Right ventricle myocardium superior (tissue), 1 donor: Measurements from ENCODE around the gene PPP2R3B. TPM values are rescaled to one million over a fixed set of nuclear protein-coding genes. Genes with fewer than 3 reads are reported as not detected.
"Not testable (repeated sequence)": the region's sequence is repeated elsewhere in the genome, so short reads cannot be mapped to it uniquely, and the experiment has no call there.

Experiments
- ATAC-seq: fragments of 200-7000 bp; cut with Tn5 transposase; one replicate; pipeline ENCODE4 v1.9.1; 2020; ENCODE audit warnings: mild to moderate bottlenecking; ENCODE audit not compliant: poor library complexity
- DNase-seq: peaks from one replicate; pipeline ENCODE4 v3.0.0-alpha.2; 2020
- intact Hi-C: fragments of 100-400 bp; cut with DNase I; formaldehyde crosslinking; loops from one replicate; pipeline ENCODE4 v1.11.2; 2022
- total RNA-seq: library from RNA; stranded (reverse); fragmentation: NEBNext Ultra II Directional; extraction: Animal tissue kit (Norgen Biotek cat#: 25700); gene quantifications from one replicate; pipeline ENCODE4 v1.2.1, GENCODE V29; 2021
- donor health status: DM: no; HTN: yes; CAD: no; lungs with severe emphysema.

Gene PPP2R3B
- total RNA-seq, 1 donor from 2014 or later = 154 TPM

DNA sequence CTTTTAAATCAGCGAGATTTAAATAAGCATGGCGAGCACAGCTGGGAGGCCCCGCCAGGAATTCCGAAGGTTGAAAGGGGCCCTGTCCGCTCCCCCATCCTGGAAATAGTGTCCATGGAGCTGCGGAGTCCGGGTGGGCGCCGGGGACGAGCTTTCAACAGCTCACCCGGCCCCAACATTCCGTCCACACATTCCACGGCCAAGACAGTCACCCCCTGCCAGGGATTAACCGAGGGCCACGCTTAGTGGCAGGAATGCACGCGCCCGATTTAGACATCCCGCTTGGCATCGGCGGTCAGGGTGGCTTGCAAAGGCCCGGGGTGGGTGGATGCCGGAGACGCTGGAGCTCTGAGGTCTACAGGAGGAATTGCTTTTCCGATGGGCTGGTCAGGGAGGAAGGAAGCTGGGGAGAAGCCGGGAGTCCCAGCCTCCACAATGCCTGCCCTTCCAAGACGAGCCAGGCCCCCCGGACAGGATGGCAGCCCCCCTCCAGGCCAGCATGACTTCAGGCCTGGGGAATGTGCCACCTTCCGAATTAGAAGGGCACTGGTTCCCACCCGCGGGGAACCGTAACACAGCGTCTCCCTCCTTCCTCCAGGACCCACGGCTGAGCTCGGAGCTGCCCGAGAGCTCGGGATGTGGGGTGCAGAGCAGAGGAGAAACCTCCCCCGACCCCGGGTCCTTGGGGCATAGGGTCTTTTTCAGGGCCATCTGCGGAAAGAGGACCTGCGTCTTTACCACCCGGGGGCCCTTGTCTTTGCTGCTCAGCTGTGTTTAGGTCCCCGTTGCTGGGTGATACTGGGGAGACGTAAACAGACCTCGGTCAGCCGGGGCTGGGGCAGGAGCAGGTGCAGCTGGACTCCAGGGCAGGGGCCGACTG is 26.9 kb upstream of the PPP2R3B start:
- intact Hi-C loops = no loop called here
- ATAC-seq = peak; percentile 96
- DNase-seq = peak; percentile 81

DNA sequence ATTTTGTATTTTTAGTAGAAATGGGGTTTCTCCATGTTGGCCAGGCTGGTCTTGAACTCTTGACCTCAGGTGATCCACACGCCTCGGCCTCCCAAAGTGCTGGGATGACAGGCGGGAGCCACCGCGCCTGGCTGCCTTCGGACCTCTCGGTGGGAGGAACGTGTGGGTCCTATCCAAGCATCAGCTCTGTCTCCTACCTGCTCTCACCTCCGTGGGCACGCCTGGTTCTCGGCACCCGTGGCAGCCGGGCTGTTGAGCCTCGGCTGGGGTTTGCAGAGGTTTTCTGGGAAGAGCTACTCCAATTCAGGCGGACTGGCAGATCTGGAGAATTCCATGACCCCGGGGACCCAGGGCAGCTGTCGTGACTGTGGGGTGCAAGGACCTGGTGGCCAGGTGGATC is 23.6 kb upstream of the PPP2R3B start:
- DNase-seq = peak; percentile 18
- ATAC-seq = no peak
- intact Hi-C loops = no loop called here

DNA sequence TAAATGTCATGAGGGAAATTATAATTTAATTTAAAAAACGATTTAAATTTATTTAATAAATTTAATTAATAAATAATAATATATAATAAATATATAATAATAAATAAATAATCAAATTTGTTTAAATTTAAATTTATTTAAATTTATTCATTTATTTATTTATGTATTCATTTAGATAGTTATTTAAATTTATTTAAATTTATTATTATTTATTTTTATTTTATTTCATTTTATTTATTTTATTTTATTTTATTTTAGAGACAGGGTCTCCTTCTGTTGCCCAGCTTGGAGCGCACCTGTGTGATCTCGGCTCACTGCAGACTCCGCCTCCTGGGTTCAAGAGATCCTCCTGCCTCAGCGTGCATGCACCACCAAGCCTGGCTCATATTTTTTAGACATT is 18.4 kb upstream of the PPP2R3B start:
- intact Hi-C loops = no loop called here

DNA sequence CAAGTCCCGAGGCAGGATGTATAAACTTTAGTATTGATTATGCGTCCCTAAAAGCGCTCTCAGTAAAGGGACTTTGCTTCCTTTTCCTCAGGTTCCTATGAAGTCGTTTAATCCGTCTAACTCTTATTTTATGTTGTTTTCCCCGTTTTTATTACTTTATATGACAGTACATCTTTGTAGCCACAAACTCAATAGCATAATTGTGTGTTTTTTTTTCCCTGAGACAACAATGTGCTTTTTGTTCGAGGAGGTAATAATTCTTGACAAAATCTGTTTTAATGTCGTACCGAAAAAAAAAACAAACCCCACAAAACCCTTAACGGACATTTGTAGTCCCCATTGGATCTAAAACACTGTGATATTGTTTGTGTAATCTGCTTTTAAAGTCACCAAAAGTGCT is 17.9 kb upstream of the PPP2R3B start:
- ATAC-seq (no peak), DNase-seq (no peak)
- intact Hi-C loops = no loop called here

More for the DNA sequence above, 18.4 kb upstream of the PPP2R3B start:
- DNase-seq (peak; percentile 19), ATAC-seq (no peak)

DNA sequence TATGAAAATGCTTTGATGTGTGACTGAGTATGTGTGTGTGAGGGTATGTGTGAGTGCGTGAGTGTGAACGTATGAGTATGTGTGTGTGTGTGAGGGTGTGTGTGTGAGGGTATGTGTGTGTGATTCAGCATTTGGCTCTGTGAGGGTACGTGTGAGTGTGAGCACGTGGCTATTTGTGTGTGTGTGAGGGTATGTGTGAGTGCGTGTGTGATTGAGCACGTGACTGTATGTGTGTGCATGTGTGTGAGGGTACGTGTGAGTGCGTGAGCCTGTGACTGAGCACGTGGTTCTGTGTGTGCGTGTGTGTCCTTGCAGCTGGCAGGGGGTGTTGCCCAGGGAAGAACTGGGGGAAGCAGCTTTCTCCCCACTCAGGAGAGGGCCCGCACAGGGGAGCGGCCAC is 16.1 kb upstream of the PPP2R3B start:
- intact Hi-C loops = no loop called here
- DNase-seq (no peak), ATAC-seq (no peak)

DNA sequence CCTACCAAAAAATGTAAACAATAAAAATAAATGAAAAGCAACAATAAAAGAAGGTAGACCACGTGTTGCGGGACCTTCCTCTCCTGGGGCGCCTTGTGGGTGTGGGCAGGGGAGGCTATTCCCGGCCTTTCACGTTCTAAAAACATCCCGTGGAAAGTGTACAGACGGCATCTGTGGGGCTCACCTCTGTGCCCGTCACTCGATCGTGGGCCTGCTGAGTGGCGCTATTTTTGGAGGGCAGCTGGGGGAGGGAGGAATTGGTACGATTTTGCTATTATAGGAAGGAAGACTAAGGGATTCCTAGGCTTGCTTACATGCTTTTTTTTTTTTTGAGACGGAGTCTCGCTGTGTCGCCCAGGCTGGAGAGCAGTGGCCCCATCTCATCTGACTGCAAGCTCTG is 13.6 kb upstream of the PPP2R3B start:
- intact Hi-C loops = no loop called here
- no peak for DNase-seq
- peak; percentile 44 for ATAC-seq

DNA sequence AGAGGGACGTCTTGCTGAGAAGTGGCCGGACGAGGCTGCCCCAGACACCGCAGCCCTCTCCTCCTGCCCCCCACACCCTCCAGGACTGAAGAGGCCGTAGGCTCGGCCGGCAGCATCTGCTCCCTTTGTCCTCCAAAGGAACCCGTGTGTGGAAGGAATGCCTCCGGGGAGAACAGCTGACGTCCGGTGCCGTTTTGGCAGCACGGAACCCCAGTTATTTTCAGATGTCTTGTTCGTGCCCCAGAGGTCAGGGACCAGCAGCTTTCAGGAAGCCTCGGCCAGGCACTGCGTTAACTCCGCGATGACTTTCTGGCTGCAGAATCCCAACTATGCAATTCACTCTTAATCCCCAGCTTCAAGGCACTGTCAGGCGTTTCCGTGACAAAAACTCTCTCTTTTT is 10.9 kb upstream of the PPP2R3B start:
- peak; percentile 77 for ATAC-seq
- intact Hi-C loops = no loop called here
- DNase-seq = peak; percentile 52

DNA sequence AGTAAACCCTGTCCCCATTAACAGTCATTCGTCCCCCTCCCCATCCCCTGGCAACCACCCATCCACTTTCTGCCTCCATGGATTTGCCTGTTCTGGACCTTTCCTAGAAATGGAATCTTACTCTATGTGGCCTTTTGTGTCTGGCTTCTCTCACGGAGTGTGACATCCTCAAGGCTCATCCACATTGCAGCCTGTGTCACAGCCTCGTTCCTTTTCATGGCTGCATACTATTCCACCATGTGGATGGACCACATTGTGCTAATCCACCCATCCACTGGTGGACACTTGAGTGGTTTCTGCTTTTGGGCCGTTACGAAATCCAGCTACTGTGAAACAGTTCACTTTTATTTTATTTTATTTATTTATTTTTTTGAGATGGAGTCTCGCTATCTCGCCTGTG is 8.1 kb upstream of the PPP2R3B start:
- ATAC-seq (no peak), DNase-seq (no peak)
- intact Hi-C loops = no loop called here

DNA sequence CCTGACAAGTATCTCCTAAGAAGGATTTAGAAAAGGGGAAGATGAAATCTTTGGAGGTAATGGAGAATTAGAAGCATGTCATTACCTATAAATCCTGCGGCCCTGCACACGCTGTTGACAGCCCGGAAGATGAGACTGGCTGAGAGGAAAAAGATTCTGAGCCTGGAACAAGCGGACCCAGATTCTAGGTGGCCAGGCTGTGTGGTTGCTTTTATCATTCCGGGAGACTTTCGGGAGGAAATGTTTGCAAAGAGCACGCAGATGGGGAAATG is 5.8 kb upstream of the PPP2R3B start:
- intact Hi-C loops = no loop called here
- DNase-seq (no peak), ATAC-seq (no peak)

DNA sequence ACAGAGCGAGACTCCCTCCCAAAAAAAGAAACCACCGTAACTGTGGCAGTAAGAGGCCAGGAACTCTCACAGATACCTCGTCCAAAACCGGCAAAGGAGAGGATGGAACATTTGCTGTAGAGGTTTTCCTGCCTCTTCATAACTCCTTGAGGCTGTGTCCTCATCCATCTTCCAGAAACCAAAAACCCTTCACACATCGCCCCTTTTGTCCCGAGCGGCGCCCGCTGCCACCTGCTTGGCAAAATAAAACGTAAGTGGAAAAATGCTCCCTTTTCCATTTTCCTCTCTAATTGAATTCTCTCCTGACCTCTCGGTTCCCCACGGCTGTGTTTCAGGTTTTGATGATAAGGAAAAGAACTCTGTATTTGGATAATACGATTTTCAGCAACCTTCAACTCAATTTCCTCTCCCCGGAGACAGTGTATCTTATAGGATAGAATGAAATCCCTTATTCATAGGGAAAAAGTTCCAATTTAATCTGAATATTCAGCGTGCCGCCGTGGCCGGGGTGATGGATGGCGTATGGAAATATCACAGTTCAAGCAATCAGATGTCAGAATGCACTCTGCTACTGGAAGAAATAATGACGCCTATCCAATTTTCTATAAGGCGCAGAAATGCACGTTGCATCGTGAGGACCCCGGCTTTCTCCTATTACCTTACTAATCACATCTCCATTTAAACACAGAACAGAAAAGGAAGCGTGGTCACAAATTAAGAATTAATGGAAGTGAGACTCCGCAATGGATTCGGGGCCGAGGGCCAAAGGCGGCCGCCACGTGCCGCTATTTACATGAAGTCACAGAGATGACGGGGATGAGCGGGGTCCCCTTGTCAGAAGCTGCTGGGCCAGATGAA is 5.2 kb upstream of the PPP2R3B start:
- intact Hi-C loops = no loop called here
- no peak for ATAC-seq
- no peak for DNase-seq

DNA sequence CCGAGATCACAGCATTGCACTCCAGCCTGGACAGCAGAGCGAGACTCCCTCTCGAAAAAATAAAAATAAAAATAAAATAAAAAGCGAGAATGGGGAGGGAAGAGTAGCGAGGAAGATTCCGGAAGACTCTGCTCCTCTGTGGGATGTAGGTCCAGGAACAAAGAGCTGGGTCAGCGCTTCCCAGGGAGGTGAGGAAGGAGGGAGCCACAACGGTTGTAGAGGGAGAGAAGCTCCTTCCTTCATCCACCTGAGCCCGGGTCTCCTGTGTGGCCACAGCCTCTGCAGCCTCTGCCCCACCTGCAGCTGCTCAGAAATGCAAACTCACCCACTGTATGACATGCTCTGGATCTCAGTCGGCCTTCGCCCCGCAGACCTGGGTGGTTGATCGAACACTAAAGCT is 3.8 kb upstream of the PPP2R3B start:
- DNase-seq (no peak), ATAC-seq (no peak)
- intact Hi-C loops = no loop called here

DNA sequence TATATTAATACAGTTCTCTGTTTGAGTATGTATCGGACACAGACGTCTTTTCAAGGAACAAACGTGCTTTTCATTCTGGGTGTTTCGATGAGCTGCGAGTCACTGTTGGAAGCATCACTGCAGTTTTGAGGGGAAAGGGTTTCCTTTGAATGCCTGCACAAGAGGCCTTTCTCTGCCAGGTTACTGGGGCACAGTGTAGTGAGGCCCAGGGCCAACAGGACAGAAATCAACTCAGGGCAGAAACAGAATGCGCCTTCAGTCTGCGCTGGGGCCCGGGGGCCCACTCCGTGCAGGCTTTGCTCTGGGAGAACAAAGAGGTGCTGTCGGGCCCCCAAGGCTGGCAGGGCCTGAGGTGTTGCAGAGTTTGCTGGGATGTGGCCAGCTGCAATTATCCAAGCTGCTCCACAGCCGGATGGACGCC is 2.3 kb upstream of the PPP2R3B start:
- intact Hi-C loops = no loop called here
- peak; percentile 51 for DNase-seq
- no peak for ATAC-seq

DNA sequence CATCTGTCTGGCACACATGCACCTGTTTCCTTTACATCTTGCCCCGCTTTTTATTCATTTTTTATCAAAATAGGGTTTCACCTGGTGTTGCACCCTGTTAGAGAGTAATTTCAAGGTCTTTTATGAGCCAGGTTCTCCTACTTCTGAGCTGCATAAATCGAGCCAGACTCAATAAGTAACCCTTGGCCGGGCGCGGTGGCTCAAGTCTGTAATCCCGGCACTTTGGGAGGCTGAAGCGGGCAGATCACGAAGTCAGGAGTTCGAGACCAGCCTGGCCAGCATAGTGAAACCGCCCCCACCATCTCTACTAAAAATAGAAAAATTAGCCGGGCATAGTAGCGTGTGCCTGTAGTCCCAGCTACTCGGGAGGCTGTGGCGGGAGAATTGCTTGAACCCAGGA is 1.0 kb upstream of the PPP2R3B start:
- ATAC-seq (no peak), DNase-seq (peak; percentile 55)
- intact Hi-C loops = no loop called here

DNA sequence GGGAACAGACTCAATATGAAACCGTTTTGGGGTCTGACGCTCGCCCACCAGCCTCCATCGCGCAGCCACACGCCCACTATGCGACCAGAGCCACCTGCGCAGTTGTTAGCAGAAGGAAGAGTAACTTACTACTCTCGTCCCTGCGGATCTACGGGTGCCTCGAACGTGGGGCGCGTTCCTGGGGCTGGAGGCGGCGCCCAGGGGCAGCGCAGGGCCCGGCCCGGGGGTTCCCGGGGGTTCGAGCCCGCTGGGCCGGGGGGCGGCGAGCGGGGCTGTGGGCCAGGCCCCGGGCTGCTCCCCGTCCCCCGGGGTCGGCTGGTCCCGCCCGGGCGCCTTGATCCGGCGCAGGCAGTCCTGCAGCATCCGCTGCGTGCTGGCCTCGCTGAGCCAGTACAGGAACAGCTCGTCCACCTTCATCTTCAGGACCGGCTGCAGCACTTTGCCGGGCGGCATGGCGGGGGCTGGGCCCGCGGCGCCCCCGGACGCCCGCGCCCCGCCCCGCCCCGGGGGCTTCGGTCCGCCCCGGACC is 404 bp downstream of the PPP2R3B start:
- intact Hi-C loops = no loop called here
- peak; percentile 43 for DNase-seq

DNA sequence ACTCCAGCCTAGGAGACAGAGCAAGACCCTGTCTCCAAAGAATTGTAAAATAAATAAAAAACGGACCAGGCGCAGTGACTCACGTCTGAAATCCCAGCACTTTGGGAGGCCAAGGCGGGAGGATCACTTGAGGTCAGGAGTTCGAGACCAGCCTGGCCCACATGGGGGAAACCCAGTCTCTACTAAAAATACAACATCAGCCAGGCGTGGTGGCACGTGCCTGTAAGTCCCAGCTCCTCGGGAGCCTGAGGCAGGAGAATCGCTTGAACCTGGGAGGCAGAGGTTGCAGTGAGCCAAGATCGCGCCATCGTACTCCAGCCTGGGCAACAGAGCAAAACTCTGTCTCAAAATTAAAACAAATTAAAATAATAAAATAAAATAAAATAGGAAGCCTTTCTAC is 971 bp downstream of the PPP2R3B start:
- peak; percentile 13 for DNase-seq
- ATAC-seq = not testable (repeated sequence)

More for the DNA sequence above, 404 bp downstream of the PPP2R3B start:
- ATAC-seq = no peak

DNA sequence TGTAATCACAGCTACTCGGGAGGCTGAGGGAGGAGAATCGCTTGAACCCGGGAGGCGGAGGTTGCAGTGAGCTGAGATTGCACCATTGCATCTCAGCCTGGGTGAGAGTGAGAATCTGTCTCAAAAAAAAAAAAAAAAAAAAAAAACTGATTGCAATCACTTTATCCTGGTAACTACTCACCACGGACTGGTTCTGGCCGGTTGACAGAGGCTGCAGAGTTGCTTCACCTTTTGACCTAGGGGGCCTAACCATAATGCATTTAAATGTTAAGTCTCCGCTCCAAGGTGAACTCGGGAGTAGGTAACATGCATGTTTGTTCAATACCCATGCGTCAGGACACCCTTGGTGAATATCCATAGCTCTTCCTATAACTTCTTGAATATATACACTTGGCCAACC is 1.8 kb downstream of the PPP2R3B start:
- ATAC-seq = no peak
- DNase-seq = peak; percentile 21
- intact Hi-C loops = no loop called here

More for the DNA sequence above, 971 bp downstream of the PPP2R3B start:
- intact Hi-C loops = not testable (repeated sequence)

DNA sequence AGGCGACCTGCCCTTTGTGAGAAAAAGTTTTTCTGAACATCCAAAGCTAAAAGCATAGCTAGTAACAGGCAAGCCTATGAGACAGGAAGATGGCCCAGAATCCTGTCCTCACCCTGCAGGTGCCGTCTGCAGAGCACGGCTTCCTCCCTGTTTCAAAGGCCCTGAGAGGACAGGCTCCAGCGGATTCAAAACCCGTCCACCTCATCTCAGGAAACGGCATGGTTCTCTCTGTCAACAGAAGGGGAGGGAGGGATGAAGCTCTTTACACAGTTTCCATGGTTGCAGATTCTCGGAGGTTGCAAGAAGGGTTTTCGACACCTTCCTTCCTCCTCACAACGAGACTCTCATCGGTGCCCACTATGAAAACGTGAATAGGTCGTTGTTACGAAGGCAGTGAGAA is 8.3 kb downstream of the PPP2R3B start:
- ATAC-seq (no peak), DNase-seq (peak; percentile 6)
- intact Hi-C loops = no loop called here

DNA sequence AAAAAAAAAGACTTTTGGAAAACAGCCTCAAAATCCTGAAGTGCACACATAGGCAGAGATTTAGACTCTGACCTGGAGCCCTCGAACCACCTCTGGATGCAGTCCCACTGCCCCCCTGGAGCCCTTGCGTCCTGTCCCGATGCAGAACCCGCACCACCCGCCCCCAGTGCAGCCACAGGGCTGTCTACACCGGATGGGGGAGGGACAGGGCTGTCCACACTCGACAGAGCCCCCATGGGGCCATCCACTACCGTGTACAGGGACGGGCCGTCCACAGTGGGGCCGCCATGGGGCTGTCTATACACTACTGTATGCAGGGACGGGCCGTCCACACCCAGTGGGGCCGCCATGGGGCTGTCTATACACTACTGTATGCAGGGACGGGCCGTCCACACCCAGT is 10.5 kb downstream of the PPP2R3B start:
- ATAC-seq, intact Hi-C loops: not testable (repeated sequence)
- peak; percentile 19 for DNase-seq

DNA sequence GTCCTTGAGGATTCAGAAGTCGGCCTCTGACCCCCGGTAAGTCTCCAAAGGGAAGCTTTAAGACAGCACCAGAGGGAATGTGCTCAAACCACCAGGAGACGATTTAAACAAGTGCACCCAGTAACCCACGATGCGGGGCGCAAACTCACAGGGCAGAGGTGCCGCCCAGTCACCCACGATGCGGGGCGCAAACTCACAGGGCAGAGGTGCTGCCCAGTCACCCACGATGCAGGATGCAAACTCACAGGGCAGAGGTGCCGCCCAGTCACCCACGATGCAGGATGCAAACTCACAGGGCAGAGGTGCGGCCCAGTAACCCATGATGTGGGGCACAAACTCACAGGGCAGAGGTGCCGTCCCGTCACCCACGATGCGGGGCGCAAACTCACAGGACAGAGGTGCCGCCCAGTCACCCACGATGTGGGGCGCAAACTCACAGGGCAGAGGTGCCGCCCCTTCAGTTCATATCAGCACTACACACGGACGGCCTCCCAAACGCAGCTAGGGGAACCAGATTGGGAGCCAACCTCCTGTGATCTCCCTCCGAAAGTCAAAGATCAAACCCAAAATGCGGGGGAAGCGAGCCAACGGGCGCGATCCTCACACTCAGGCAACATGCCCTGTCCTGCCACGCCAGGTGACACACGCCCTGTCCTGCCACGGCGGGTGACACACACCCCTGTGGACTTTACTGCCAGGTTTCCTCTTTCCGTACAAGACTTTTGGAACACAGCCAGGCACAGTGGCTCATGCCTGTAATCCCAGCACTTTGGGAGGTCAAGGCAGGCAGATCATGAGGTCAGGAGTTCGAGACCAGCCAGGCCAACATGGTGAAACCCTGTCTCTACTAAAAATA is 11.3 kb downstream of the PPP2R3B start:
- intact Hi-C loops = no loop called here
- DNase-seq = peak; percentile 27
- ATAC-seq = no peak
